HG03103 (cell line): ENCODE measurements around the gene NAA25.
"Not testable (repeated sequence)": the region's sequence is repeated elsewhere in the genome, so short reads cannot be mapped to it uniquely, and the experiment has no call there.

ENCODE experiments used
- ATAC-seq: cut with Tn5 transposase; IDR thresholded peaks from one replicate; pipeline ENCODE4 v1.9.1; 2021; ENCODE audit warnings: low read depth; ENCODE audit not compliant: unreplicated experiment

The NAA25 gene

DNA sequence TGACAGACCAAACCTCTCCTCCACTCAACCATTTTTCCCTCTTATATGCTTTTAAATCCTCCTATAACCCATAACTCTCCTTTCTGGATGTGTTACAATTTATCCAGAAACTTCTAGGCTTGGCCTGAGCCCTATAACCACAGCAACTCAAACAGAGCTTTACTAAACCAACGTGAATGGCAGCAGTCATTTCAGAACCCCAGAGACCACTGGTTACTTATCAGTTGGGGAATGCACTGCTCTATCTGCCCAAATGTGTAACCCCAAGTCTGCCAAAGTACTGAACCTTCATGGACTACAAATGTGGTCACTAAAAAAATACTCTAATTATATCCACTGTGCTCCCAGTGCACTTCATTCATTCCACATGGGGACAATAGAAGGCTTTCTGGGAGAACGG, 42.0 kb downstream of the NAA25 start:
- no peak for ATAC-seq

DNA sequence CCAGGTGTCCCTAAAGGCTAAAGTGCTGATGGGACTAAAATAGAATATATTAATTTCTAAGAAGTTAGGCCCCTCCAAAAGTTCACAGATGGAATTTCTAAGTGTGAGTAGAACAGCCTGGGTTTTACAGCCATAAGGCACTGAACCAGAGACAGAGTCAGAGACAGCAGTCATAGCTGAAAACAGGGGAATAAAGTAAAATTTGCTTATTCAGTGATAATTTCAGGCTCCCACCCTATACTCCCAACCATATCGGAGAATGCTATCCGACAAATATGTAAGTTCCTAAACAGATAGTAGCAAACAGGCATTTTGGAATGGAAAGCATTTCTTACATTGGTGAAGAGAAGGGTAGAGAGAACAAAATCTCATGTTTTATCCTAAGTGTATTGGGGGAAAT, 45.3 kb downstream of the NAA25 start:
- no peak for ATAC-seq

DNA sequence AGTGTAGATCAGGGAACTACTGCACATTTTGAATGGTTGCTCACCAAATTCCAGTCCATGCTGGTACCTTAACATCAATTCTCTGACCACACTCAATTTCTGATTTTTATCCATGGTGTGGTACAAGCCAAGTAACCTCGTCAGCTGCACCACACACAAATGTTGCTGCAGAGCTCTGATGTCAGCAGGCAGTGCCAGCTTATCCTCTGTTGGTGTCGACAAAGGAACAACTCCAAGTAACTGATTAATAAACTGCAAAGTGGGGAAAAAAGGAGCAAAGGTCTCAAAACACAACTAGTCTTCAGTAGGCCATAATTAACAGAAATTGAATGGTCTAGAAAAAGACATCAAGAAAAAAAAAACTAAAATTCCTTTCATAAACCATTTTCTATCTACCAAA, 47.4 kb downstream of the NAA25 start:
- ATAC-seq, result no peak

DNA sequence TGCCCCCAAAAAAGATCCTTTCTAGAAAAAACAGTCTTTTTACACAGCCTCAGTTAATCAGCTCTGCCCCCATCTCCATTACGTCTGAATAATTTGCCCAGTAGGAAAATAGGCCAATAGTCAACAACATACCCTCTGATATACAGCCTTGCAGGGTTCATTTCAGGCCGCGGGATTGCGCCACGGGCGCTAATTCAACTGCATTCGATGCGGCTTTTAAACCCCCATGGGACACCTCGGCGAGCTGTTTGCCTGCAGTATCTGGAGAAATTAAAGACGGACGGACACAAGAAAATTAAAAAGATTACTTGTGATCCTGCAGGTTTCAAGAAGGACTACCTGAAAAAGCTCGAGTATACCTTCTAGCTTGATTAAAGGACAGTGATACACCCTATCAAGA, 59.2 kb downstream of the NAA25 start:
- no peak for ATAC-seq

DNA sequence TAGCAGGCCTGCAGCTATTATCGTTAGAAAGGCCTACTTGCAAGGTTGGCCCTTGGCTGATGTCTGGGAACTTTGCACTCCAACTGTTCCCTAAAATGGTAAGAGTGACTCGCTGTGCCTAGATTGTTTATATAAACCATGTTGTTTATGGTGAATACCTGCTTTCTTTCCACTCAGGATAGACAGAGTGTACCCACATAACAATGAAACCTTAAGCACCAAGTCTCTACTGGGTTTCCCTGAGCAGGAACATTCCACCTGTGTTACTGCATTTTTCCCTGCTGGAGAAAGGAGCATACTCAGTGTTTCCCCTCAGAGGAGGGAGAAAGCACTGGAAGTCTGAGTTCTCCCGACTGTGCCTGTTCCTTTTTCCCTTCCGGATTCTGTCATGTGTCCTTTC, 62.6 kb downstream of the NAA25 start:
- no peak for ATAC-seq

DNA sequence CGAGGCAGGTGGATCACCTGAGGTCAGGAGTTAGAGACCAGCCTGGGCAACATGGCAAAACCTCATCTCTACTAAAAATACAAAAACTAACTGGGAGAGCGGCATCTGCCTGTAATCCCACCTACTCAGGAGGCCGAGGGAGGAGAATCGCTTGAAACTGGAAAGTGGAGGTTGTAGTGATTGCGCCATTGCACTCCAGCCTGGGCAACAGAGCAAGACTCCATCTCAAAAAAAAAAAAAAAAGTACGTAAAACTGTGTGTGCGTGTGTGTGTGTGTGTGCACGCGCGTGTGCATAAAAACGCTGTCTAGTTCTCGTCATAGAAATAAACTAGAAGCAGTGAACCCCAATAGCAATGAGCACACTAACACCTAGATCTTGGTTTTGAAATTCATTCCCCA, 72.0 kb downstream of the NAA25 start:
- not testable (repeated sequence) for ATAC-seq

DNA sequence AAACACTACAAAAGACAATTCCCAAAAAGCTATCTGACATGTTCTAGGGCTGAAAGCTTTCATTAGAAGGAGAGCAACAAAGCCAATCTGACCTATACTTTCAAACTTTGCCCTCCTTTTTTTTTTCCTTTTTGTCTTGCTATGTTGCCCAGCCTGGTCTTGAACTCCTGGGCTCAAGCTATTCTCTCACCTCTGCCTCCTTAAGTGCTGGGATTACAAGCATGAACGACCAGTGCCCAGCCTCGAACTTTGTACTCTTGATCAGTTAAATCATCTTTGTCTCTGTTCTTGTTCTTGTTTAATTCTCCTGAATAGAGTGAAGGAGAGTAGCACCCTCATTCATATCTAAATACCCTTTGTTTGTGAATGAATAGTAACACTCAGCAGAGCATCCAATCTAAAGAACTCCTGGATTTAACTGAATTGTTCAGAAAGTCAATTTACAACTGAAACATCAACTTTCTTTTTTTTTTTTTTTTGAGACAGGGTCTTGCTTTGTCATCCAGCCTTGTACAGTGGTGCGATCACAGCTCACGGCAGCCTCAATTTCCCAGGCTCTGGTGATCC, 73.3 kb downstream of the NAA25 start:
- ATAC-seq, result no peak

DNA sequence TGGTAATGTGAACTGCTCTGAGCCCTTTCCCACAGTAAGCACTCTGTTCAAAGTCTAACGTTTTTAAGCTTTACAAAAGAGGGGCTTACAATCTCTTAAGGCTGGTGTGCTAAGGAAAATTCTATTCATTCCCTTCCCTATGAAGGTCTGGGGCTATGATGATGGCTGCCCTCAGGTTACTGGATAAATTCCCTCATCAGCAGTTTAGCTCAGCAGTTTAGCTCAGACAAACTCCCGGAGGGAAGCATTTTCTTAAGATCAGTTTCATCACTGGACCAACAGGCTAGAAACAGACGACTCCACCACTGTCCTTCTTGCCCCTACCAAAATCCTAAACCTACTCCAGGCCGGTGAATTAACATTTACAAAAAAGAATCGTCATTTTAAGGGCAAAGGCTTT, 76.3 kb downstream of the NAA25 start:
- no peak for ATAC-seq

DNA sequence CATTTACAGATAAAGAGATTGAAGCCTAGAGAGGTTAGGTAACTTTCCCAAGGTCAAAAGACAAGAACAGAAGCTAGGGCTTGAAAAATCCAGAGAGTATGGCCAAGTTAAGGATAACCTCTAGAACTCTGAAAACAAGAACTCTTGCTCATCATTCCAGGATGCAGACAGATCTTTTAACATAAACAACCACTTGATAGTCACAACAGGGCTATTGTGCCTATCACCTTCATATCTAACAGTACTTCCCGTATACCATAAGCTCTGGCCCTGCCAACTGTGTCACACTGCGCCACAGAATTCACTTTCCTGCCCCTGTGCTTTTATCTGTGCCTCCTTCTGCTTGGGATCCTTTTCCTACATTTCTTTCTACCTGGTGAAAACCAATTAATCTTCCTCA, 77.1 kb downstream of the NAA25 start:
- ATAC-seq, result no peak

DNA sequence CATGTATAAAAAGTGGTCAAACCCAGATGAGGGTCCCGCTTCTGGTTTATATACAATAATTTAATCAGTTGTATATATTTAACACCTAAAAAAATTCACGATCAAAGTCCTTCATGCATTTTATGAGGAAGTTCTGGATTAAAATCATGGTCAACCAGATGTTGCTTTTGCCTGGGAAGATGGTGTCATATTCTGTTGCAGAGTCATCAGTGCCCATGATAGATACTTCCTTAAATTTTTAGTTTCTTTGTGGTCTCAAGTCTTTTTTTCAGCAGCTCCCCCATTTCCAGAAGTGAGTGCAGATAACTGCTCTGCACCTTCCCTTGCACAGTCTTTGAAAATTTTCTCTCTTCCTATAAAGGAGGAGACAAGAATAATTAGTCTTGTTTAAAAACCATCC, 79.3 kb downstream of the NAA25 start:
- ATAC-seq, result no peak

DNA sequence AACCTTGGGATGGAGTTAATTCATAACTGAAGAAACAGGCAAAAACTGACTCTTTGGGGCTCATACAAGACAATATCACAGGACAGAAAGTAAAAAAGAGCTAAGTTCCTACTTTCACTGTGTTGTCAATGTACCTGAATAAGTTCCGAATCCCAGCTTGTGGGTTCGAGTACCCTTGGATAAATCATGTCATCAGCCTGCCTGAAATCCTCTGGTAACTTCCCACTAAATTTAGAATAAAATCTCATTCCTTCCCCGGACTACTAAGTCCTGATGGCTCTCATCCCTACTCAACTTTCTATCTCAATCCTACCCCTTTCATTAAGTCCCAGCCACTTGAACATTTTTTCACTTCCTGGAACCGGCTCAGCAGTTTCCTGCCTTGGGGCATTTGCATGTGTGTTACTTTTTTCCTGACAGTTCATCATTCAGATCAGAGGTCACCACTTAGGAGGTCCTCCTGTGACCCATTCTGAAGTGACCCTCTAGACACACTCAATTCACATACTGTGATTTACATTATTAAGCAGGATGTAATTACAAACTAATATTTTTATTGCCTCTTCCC, 82.7 kb downstream of the NAA25 start:
- no peak for ATAC-seq

DNA sequence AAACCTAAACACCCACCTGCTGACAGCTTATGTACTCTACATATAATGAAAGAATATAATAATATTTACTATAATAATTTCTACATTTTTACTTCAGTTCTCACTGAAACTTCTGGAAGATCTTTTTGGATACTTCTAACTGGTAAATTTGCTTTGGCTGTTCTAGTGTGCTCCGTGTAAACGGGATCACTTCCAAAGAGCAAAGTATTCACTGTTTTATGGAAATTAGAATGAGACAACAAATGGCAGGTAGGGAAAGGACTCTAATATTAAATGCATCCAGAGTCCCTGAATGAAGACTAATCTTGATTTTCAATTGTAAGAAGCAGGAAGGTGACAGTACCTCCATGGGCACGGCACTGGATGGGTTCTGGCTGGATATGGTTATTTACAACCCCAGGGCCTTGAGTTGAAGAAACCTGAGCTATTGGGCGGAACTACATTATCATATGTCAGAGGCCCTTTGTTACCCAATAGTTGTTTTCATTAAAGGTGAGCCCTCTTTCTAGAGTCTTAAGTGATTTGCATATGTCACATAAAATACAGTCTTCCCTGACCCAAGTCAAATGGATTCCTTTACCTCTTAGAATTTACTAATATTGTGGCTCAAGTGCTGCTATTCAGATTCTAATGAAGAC, 84.7 kb downstream of the NAA25 start:
- ATAC-seq, result no peak

DNA sequence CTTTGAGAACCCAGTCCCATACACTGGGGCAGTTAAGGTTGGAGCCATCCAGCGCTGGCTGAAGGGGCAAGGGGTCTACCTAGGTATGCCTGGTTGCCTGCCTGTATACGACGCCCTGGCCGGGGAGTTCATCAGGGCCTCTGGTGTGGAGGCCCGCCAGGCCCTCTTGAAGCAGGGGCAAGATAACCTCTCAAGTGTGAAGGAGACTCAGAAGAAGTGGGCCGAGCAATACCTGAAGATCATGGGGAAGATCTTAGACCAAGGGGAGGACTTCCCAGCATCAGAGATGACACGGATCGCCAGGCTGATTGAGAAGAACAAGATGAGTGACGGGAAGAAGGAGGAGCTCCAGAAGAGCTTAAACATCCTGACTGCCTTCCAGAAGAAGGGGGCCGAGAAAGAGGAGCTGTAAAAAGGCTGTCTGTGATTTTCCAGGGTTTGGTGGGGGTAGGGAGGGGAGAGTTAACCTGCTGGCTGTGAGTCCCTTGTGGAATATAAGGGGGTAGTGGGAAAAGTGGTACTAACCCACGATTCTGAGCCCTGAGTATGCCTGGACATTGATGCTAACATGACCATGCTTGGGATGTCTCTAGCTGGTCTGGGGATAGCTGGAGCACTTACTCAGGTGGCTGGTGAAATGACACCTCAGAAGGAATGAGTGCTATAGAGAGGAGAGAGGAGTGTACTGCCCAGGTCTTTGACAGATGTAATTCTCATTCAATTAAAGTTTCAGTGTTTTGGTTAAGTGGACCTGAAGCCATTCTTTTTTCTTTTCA, 86.2 kb downstream of the NAA25 start:
- no peak for ATAC-seq

DNA sequence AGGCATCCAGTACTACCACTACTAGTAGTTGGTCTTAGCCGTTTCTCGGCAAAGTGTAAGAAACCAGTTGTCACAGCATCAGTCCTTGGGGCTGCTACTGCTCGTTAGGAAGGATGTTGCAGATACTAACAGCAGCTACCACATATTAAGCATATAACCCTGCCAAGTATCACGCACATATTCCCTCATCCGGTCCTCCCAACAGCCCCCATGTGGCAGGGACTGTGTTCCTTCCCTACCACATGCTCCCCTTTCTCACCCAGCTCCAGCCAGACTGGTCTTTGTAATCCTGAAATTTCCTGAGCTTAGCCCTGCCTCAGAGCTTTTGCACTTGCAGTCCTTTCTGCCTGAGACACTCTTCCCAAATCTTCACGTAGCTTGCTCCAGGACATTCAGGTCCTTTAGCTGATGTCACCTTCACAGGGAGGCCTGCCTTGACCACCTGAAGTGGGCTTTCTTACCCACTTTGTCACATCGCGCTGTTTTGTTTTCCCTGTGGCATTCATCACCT, 87.6 kb downstream of the NAA25 start:
- no peak for ATAC-seq

DNA sequence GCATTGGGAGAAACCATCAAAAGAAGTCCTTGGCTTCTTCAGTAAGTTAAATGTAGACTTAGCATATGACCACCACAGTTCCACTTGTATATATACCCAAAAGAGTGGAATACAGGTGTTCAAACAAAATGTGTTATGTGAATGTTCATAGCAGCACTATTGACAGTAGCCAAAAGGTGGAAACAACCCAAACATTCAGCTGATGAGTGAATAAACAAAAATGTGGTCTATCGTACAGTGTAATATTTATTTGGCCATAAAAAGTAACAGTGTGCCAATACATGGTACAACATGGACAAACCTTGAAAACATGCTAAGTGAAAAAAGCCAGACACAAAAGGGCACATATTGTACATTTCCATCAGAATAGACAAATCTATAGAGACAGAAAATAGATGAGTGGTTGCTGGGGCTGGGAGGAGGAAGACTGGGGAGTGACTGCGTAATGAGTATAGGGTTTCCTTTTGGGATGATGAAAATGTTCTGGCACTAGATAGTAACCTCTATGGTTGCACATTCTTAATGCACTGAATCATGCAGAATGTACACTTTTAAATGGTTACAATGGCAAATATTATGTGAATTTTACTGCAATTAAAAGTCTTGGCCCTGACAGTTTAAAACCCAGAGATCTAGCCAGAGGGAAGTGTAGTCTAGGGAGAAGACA, 89.9 kb downstream of the NAA25 start:
- no peak for ATAC-seq

DNA sequence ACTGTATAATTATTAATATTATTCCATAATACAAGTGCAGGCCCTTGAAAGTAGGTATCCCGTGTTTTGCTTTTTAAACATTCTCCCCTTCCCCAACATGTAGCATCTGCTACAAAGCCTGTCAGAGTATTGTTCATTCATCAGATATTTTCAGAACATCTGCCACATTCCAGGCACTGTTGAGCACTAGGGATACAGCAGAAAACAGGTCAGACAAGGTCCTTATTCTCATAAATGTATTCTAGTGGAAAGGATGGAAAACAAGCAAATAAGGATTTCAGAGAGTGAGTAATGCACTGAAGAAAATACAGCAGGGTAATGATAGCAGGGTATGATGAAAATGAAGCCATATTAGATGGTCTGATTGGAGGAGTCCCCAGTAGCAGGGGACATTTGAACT, 91.5 kb downstream of the NAA25 start:
- no peak for ATAC-seq

DNA sequence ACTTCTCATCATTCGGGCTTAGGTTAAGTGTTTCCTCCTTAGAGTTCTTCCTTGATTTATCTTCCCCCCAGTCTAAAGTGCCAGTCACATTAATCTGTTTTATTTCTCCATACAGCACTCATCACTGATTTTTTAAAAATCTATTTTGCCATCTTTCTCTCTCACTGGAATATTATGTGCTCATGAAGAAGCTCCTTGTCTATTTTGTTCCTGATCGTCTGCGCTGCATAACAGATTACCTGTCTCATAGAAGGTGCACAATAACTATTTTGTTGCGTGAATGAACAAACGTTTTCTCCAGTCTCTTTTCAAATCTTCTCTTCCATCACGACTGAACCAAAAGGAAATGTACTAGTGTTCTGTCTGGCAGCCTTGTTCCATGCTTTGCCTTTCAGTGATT, 92.6 kb downstream of the NAA25 start:
- ATAC-seq, result no peak

DNA sequence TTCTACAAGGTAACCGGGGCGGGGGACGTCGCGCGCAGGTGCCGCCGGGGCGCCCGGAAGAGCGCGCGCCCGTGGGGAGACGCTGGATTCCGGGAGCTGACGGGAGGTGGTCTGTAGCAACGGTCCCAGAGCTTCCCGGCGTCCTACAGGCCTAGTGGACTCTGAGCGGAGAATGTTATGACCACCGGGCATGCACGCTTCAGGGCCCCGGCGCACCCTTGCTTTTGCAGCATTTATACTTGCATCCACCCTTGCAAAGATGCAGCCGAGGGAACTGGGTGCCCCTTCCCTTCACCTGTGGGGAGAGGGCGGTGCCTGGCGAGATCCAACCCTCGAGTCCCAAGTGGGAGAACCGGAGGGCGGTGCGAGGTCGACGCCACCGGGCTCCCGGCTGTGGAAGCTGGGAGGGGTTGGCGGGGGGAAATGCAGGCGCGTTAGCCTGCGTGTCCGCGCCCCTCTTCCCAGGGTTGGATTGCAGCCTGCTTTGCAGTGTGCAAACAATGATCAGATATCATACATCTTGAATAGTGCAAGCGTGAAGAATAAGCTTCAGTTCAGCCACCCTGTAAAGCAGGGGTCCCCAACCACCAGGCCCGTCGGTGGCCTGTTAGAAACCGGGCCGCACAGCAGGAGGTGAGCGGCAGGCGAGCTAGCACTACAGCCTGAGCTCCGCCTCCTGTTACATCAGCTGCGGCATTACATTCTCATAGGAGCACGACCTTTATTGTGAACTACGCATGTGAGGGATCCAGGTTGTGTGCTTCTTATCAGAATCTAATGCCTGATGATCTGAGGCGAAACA, 94.8 kb downstream of the NAA25 start:
- peak; percentile 21 for ATAC-seq

DNA sequence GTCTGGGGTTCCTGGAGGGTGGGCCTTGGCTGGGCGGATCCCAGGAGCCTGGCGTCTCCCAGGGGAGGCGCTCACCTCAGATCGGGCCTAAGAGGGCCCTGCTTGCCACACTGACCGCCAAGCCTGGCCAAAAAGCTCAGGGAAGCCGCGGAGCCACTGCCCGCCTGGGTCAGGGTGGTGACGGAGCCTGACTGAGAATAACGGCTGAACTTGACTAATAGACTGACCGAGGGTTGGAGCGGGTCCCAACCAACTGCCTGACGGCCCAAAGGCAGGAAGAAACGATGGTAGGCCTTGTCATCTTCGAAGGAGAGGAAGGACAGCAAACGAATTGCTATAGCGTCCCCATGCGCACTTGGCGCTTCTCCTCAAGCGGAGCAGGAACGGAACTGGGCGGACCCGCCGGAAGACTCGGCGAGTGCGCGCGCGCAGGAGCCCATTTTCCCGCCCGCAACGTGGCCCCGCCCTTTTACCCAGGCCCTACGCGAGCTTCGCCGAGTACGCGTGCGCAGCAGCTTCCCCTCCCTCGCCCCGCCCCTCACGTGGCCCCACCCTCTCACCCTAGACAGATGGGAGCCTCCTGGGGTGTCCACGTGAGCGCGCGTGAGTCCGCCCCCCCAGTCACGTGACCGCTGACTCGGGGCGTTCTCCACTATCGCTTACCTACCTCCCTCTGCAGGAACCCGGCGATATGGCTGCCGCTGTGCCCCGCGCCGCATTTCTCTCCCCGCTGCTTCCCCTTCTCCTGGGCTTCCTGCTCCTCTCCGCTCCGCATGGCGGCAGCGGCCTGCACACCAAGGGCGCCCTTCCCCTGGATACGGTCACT, 95.6 kb downstream of the NAA25 start, which contains the start of the genes ERP29 and TMEM116:
Gene ERP29, plus strand, starts transcription at position 652 of the 826 bp plus-strand sequence. Its CDS starts 40 bp downstream, at position 692.
Gene TMEM116, minus strand, starts transcription at position 391 of the 826 bp plus-strand sequence. CDS start 7,895 bp downstream, outside the sequence.
- ATAC-seq, result peak; percentile 64
